Right lung (tissue), 5 donors: ENCODE measurements around the gene PTPRN2. TPM values are rescaled to one million over a fixed set of nuclear protein-coding genes. Genes with fewer than 3 reads are reported as not detected.

Experiments used
- DNase-seq, 2 donors: peaks; one replicate each; pipeline ENCODE4 v3.0.0-alpha.2; 2013
- polyA plus RNA-seq, 5 donors: library from polyadenylated mRNA; unstranded; fragments of 120-200 nt; gene quantifications; one replicate each; pipeline versions ENCODE4 v1.2.1 to v1.2.3, GENCODE V29; 2013; ENCODE audit warnings: inconsistent platforms in 1 of 5, low replicate concordance in 1 of 5; ENCODE audit not compliant: insufficient read length in 5 of 5, insufficient read depth in 1 of 5

The PTPRN2 gene
- polyA plus RNA-seq, 5 donors: 6.2 to 8.1 (median 7.0) TPM

DNA sequence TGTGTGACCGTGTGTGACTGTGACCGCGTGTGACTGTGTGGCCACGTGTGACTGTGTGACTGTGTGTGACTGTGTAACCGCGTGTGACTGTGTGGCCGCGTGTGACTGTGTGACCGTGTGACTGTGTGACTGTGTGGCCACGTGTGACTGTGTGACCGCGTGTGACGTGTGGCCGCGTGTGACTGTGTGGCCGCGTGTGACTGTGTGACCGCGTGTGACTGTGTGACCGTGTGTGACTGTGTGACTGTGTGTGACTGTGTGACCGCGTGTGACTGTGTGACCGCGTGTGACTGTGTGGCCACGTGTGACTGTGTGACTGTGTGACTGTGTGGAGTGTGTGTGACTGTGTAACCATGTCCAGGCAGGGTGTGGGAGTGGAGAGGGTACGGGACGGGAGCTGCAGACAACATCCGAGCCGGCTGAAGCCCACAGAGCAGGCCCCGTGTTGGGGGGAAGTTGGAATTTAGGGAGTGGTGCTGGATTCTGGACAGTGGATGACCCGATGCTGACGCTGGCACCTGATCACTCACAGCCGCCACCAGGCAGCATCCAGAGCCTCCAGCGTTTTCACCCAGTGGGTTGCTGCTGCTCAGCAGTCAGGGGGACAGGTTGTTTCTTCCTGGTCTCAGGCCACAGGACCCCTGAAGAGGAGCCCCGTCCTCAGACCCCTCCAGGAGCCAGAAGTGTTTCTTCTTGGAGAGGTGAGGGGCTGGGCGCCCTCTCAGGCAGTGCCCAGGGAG is 747.3 kb downstream of the PTPRN2 start:
- DNase-seq: no peak

DNA sequence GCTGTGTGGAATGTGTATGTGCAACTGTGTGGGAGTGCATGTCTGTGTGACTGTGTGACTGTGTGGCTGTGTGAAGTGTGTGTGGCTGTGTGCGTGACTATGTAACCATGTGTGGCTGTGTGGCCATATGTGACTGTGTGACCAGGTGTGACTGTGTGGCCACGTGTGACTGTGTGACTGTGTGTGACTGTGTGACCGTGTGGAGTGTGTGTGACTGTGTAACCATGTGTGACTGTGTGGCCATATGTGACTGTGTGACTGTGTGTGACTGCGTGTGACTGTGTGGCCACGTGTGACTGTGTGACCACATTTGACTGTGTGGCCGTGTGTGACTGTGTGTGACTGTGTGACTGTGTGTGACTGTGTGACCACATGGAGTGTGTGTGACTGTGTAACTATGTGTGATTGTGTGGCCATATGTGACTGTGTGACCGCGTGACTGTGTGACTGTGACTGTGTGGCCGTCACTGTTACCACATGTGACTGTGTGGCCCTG is 747.9 kb downstream of the PTPRN2 start:
- DNase-seq: no peak

DNA sequence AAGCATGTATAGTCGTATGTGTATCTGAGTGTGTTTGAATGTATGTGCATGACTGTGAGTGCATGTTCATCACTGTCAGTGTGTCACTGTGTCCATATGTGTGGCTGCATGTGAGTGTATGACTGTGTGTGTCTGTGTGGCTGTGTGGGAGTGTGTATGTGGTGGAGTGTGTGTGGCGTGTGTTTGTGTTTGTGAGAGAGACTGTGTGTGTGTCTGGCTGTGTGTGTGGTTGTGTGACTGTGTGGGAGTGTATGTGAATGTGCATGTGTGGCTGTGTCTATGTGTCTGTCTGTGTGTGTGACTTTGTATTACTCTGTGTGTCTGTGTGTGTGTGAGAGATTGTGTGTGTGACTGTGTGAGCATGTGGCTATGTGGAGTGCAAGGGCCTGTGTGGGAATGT is 748.4 kb downstream of the PTPRN2 start:
- no peak for DNase-seq

DNA sequence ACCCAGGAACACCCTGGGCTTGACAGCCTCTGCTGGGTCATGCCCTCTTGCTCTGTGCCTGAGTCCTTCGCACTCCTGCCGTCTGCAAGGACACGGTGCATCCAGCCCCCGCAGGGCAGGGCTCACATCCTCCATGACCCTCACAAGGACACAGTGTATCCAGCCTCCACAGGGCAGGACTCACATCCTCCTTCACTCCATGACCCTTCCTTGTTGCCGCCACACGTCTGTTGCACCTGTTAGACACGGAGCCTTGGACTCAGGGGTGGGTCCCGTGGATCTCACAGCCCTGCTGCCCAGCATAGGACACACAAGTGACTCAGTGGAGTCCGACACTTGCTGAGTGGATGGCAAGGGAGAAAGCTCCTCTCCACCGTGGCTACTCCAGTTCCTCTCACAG is 750.1 kb downstream of the PTPRN2 start:
- no peak for DNase-seq

DNA sequence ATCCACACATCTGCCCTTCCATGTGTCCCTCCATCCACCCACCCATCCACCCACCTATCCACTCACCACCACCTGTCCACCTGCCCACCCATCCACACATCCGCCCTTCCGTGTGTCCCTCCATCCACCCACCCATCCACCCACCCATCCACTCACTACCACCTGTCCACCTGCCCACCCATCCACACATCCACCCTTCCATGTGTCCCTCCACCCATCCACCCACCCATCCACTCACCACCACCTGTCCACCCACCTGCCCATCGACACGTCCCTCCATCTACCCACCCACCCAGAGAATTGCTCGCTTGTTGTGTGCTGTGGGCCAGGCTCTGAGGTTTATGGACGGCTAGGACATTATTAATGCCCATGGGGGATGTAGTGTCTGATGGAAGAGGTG is 750.6 kb downstream of the PTPRN2 start:
- DNase-seq: no peak

DNA sequence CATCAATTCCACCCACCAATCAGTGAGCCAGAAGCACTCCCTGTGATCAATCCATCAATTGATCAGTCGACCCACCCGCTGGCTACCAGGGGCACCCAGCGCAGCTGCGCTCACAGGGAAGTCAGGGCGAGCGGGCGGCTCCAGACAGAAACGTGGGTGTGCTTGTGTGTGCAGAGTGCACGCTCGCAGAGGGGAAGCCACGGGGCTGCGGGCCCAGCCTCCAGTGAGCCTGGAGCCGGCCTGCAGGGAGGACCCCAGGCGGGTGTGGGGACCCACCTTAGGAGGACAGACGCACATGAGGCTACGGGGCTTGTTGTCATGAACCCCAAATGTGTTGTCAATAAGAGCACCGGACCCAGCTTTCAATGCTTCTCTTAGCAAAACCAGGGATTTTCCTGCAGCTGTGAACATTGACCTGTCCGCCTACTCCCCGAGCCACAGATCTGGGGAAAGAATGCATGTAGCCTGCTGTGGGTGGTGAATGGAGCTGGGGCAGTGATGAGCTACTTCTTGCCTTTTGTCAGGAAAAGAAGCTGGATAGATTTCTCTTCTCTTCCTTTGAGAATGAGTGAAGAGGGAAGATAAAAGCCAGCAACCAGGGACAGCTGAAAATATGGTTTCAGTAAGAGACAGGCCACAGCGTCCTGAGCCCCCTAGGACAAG is 753.0 kb downstream of the PTPRN2 start:
- DNase-seq: no peak

DNA sequence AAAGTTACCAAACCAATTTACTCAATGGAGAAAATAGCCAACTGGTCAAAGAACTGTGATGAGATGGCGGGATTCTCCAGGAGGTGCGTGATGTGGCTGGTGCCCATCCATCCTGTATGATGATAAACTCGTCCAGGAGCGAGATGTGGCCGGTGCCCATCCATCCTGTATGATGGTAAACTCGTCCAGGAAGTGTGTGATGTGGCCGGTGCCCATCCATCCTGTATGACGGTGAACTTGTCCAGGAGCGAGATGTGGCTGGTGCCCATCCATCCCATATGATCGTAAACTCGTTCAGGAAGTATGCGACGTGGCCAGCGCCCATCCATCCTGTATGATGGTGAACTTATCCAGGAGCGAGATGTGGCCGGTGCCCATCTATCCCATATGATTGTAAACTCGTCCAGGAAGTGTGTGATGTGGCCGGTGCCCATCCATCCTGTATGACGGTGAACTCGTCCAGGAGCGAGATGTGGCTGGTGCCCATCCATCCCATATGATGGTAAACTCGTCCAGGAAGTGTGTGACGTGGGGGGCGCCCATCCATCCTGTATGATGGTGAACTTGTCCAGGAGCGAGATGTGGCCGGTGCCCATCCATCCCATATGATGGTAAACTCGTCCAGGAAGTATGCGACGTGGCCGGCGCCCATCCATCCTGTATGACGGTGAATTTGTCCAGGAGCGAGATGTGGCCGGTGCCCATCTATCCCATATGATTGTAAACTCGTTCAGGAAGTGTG is 754.6 kb downstream of the PTPRN2 start:
- DNase-seq: no peak

DNA sequence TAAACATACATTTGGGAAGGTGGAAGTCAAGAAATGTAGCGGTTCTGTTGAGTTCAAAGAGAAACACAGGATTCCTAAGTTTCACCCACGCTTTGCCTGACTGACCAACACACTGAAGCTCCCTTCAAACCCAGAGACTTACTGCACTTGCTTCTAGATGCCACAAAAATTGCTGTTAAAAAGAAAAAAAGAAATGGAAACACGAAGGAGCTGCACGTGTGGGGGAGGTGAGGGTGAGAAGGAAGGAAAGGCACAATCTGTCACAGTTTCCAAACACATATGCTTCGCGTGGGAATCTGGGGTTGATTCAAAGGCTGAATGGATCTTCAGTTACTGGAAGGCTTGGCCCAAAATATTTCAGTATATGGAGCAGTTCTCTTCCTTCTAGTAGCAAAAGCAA is 755.2 kb downstream of the PTPRN2 start:
- no peak for DNase-seq

DNA sequence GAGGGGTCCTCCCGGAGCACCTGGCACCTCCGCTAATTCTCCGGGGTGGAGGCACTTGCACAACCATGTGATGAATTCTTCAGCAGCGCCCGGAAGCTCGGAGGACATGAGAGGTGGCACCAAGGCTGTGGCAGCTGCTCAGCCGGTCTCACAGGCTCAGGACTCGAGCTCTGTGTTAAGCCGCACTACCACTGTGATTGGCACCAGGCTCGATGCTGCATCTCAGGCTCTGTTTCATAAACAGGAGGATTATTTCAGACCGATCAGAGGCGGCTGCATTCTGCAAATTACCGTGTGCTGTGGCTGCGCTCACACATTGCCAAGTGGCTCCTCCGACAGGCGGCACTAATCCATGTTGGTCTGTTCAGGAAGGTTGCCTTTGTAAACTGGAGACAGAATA is 755.6 kb downstream of the PTPRN2 start:
- DNase-seq: no peak

DNA sequence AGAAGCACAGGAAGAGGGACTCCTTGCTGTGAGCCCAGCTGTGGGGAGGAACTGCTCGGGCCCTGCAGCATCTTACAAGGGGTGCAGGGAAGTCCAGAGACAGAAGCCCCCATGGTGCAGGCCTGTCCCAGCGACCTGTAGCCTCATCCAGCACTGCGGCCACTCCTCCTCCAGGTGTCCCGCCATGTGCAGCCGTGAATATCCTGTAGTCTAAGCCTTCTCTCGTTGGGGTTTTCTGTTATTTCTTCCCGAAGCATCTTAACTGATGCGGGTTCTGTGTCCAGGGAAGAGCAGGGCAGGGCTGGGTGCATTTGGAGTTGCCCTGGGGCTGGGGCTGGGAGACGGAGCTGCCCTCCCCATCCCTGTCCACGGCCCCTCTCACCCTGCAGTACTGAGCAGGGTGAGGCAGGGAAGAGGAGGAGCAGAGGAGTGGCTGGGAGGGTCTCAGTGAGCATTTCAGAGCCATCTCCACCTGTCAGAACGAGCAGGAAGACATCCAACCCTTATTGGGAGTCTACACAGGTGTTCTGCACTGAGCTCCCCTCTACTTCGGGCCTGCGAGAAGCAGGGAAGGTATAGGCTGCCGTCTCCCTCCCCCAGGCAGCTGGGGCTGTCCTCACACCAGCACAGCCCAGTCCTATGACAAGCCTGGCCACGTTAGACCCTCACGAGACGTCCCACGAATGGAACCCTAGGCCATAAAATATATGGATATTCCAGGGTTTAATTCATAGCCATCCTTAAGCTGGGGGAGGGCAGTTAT is 756.3 kb downstream of the PTPRN2 start:
- DNase-seq: no peak

DNA sequence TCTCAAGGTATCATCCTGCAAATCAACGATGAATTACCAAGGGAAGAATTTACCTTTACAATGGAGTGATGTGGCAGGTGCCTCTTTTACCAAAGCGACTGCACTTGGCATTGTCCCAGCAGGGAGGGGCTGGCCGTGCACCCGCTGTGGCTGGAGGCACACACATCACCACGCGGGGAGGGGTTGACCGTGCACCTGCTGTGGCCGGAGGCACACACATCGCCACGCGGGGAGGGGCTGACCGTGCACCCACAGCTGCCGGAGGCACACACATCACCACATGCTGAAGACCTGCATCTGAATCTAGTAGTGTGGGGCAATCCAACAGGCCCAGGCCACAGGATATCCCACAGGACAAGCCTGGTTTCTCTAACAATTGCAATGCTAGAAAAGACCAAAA is 757.3 kb downstream of the PTPRN2 start:
- DNase-seq: no peak

DNA sequence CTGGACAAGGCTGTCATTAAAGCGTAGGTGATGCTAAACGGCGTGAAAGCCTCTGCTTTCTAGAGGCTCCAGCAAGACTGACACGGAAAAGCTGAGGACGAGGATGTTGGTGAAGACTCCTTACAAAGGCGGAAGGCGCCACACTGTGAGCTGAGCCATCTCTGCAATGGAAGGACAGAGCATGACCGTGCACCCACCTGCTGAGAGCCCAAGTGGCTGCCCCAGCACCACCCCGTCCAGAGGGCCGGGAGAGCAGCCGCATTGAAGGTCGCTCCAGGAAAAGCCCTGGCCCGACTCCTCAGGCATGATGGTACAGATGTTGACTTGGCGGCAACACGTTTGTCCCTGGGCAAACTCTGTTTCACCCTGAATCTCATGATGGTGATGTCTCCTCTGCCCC is 758.1 kb downstream of the PTPRN2 start:
- no peak for DNase-seq

DNA sequence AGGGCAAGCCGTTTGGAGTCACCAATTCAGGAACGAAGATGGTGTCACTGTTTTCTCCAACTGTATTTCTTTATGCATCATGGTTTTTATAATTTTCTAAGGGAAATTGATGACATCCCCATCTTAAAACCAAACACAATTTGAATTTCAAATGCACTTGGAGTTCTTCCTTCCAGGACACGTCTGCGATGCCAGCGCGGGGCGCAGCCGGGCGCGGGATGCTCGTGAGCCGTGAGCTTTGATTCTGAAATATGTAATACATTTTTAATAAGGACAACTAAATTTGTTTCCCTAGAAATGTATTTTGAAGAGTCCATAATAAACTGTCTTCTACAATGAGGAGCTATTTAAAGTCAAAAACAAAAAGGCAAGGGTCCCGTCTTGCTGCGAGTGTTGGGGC is 758.7 kb downstream of the PTPRN2 start:
- no peak for DNase-seq

DNA sequence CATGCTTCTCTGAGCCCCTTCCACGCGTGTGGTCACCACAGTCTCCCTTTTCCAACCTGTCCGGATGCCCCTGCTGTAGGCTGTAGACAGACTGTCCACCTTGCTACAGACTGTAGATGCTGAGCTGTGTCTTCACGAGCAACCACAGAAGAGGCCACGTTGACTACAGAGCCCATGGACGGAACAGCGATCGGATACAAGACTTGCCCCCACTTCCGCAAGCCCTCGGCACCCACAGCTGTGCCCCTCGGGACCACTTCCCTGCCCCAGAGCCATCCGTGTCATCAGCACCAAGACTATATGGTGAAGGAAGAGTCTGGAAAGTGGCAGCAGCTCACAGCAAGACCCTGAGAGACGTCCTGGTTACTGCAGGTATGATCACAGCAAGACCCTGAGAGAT is 759.4 kb downstream of the PTPRN2 start:
- no peak for DNase-seq

DNA sequence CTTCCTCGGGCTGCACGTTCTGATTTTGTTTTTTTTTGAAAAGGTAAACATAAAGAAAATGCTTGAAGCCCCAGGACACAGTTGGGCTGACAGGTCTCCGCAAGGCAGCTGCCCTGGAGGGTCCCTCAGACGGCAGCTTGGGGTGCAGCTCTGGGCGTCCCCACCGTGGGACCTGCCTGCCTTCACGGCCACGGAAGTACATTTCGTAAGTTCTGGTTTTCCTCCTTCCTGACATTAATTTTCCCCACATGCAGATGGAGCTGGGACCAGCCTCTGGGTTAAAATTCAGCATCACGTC is 759.8 kb downstream of the PTPRN2 start:
- DNase-seq: no peak

DNA sequence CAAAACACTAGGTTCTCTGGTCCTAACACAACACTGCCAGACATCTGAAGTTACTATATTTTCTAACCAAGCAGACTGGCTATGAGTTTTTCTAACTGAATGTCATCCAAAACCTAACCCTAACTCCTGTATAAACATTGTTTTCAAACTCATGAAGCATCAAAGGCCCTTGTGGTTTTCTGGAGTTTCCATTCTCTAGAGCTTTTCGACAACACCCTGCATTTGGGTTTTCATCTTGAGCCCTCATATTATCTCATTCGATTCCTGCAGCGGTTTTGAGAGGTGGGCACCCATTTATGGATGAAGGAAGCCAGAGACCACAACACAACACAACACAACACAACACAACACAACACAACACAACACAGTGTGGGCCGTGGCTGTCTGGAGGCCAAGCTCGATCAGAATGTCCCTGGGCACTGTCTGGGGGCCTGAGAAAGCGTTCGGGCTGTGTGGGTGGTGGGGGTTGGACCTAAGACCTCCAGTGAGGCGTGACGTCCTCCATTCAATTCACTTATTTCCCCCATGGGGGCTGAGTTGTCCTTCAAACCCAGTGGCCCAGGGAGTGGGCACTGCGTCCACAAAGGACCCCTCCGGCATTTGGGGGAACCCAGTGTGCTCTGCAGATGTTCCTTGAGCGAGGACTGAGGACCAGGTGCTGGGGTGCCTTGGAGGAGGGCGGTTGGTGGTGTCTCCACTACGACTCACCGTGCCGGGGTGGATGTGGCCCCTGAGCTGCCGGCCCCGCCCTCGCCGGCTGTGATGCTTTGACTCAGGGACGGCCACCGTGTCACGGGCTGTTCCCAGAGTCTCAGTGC is 760.4 kb downstream of the PTPRN2 start:
- no peak for DNase-seq

DNA sequence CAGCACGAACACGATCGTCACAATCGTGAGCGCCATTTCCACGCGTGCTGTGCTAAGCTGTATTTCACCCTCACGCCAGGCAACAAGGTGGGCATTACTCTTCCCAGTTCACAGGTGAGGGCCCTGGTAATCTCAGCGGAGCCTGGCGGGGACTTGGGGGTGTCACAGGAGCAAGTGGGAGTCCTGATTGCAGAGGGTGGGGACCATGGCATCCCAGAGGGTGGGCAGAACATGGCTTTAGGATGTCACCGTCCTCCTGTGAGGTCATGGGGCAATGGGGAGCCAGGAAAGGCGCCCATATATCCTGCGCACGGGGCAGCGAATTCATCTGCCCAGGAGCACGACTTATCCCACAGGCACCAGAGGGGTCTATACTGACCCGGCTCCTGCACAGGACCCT is 761.1 kb downstream of the PTPRN2 start:
- DNase-seq: no peak

DNA sequence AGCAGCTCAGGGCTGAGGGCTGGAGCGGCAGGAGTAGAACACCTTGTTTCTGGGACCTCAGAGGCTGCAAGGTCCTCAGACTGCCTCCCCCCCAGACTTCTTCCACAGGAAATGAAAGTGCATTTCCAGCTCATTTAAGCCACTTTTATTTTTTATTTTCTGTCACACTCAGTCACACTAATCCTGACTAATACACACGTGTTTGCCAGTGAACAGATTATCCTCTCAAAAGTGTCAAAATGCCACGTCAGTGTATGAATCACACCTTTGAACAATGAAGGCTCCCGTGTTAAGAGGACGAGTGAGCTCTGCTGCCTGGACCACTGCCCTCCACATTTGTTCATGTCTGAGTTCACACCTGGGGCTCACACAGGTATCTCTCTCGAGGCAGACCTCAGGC is 762.3 kb downstream of the PTPRN2 start:
- no peak for DNase-seq

DNA sequence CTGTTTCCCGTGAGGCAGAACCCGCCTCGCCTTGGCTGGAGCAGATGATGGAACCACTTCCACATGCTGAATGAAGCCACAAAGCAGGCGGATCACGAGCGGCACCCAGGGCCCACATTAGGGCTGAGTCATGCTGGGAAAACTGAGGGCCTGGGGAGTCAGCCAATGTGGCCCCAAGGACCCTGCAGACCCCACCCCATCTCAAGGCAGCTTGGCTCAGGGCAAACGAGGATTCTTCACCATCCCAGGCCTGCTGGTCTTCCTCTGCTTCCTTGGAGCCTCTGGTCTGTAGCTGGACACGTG is 762.9 kb downstream of the PTPRN2 start:
- DNase-seq: no peak

DNA sequence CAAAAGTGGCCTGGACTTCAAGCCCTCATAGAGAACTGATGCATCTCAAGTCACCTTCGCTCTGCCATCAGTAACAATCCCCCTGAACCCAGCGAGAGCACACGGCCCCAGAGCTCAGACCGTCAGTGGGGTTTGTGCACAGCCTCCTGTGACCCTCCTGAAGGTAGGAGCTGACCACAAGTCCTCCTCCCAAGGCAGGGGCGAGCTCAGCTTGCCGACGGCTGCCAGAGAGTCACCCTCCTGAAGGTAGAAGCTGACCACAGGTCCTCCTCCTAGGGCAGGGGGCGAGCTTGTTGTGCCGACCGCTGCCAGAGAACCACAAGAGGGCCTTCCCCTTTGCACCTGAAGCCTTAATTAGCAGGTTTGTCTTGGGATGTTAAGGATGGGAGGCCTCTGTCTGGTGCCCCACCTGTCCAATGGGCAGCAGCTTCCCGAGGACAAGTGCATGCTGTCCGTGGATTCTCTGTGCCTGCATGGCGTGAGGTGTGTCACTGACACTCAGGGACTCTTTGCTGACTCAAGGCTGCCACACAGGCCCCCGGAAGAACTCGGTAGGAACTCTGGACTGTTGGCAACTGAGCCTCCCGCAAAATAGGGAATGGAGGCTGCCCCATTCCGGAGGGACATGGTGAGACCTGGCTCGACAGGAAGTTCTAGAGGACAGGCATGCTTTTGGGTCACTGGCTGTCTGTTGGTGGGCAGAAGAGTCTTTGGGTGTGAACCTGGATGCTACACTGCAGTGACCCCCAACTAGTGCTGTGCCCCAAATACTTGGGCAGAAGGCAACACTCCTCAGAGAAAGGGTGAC is 763.4 kb downstream of the PTPRN2 start:
- no peak for DNase-seq

DNA sequence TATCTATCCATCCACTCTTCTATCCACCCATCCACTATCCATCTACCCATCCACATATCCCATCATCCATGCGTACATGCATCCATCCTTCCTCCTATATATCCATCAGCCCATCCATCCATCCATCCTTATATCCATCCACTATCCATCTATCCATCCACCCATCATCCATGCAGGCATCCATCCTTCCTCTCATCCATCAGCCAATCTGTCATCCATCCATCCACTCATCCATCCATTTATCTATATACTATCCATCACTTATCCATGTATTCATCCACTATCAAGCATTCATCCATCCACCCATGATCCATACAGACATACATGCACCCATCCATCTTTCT is 765.0 kb downstream of the PTPRN2 start:
- DNase-seq: no peak
